GM21619 (cell line): ENCODE results near the gene FAM180B.
"Not testable (repeated sequence)": the region's sequence is repeated elsewhere in the genome, so short reads cannot be mapped to it uniquely, and the experiment has no call there.

Experiments
- ATAC-seq: cut with Tn5 transposase; IDR thresholded peaks from one replicate; pipeline ENCODE4 v1.9.1; 2021; ENCODE audit not compliant: unreplicated experiment

FAM180B gene, protein sequence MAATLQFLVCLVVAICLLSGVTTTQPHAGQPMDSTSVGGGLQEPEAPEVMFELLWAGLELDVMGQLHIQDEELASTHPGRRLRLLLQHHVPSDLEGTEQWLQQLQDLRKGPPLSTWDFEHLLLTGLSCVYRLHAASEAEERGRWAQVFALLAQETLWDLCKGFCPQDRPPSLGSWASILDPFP

GRCh38 chr11:47586098-47586855 is at the start of gene FAM180B:
Gene FAM180B, plus strand, starts transcription at chr11:47586678. Its CDS starts 91 bp downstream, at chr11:47586769.
- ATAC-seq = no peak

- no peak for ATAC-seq
These were observed 49.6 kb upstream of the FAM180B start for GRCh38 chr11:47536915-47537314.

- ATAC-seq = no peak
These were observed 47.5 kb upstream of the FAM180B start for GRCh38 chr11:47538741-47539565.

DNA sequence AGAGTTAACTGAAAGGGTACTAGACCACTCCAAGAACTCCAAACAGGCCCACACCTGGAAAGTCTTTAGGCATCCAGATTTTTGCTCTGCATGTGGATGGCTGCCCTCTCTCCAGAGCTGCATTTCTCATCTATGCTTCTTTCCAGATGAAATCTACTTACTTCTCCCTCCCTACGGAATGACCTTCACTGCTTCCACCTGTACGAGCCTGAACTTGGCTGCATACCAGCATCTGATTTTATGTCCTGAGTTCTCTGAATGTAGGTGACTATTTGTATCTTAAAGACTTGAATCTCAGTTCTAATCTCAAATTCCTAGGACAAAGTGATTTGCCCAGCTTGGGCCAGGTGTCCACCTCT is 46.8 kb upstream of the FAM180B start:
- no peak for ATAC-seq

DNA sequence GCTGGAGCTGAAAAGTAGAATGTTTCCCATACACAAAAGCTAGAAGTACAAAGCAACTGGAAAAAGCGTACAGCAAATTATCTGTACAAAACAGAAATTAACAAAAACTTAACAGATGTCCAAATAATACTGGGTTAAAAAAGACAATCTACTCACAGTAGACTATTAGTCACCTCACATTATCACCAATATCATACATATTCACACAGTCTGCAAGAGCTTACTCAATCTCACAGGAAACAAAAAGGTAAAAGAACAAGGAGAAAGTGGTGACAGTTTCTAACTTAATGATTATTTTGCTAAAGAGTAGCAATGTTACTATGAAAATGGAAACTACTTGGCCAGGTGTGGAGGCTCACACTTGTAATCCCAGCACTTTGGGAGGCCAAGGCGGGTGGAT is 45.4 kb upstream of the FAM180B start:
- no peak for ATAC-seq

DNA sequence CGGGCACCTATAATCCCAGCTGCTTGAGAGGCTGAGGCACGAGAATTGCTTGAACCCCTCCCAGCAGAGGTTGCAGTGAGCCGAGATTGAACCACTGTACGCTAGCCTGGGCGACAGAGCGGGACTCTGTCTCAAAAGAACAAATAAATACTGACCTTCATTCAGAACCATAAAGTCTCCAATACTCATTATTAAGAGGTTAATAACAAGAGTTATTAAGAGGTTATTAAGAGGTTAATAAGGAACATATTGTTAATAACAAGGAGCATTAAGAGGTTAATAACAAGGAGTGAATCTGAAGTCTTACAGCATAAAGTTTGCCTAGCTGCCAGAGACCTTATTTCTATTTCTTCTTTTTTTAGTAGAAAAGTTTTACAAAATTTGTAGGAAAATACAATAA is 41.2 kb upstream of the FAM180B start:
- ATAC-seq = no peak

DNA sequence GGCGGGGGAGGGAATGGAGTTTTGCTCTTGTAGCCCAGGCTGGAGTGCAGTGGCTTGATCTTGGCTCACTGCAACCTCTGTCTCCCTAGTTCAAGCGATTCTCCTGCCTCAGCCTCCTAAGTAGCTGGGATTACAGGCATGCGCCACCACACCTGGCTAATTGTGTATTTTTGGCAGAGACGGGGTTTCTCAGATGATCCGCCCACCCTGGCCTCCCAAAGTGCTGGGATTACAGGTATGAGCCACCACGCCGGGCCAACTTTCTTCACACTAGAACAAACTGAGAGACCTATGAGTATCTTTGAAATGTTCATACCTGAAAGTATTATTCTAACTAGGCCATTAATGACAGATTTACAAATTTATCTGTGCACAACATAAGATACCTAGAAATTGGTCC is 40.2 kb upstream of the FAM180B start:
- ATAC-seq = not testable (repeated sequence)

GRCh38 chr11:47550288-47551047 is 36.0 kb upstream of the FAM180B start:
- ATAC-seq = no peak

- ATAC-seq = no peak
These were observed 35.4 kb upstream of the FAM180B start for GRCh38 chr11:47551086-47551485.

DNA sequence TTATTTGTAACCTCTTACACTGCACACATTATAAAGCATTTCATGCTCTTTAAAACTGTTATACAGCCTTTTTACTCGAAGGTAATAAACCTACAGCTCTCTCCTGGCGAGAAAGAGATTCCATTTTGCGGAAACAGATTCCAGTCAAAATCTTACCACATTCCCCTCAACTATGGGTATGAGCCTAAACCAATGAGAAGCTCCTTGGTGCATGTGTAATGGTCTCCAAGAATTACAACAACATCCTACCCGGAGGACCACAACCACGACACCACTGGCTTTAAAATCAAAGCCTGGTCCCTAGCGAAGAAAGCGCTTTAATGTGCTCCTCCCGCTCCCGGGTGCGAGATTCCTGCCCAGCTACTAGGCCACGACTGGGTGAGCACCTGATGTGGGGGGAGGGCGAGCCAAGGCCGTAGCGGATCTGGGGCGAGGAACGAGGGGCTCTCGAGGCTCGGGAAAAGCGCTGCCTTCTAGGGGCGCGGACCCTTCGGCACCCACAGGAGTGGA is 34.4 kb upstream of the FAM180B start:
- ATAC-seq = peak; percentile 4

DNA sequence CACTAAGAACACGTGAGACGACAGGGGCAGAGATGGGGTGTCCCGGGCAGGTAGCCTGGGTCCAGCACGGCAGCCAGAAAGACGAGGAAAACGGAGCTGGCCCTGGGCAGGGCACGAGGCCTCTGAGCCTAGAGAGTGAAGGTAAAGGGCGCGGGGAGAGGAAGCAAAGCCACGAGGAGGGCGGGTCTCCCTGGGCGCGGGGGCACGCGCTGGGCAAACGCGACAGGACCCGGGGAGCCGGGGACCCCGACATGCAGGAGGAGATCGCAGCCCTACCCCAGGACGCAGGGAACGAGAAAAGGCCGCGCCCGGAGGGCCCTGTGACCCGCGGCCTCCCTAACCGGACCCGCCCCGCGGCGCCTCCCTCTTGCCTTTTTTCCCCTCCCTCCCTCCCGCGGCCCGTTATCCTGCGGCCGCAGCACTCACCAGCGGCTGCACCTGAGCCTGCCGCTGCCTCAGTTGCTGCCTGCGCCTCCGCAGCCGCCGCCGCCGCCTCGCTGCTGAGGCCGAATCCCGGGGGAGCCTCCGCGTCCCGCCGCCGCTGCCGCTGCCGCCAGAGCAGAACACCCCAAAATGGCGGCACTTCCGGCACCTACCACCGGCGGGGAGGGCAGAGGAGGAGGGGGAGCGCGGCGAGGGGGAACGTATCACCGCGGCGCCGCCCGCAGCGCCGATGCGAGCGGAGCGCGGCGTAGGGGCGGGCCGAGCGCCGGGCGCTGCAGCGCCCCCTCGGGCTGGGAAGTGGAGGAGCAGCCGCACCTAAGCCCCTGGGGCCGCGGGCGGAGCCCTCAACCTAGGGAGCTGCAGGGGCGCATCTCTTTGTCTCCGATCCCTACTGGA is 33.7 kb upstream of the FAM180B start, which contains the start of gene CELF1:
CELF1 (minus strand) TSS at position 567 of the 840 bp plus-strand sequence. CDS start 53,609 bp downstream, outside the sequence.
- peak; percentile 85 for ATAC-seq

GRCh38 chr11:47553406-47553743 is 33.1 kb upstream of the FAM180B start:
- peak; percentile 22 for ATAC-seq

DNA sequence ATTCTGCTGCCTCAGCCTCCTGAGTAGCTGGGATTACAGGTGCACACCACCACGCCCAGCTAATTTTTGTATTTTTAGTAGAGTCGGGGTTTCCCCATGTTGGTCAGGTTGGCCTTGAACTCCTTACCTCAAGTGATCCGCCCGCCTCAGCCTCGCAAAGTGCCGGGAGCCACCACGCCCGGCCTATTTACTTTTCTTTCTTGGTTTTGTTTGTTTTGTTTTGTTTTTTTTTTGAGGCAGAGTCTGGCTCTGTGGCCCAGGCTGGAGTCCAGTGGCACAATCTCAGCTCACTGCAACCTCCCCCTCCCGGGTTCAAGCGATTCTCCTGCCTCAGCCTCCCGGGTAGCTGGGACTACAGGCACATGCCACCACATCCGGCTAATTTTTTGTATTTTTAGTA is 29.5 kb upstream of the FAM180B start:
- ATAC-seq = not testable (repeated sequence)

- ATAC-seq = no peak
These were observed 27.8 kb upstream of the FAM180B start for GRCh38 chr11:47558695-47559094.

- no peak for ATAC-seq
These were observed 26.1 kb upstream of the FAM180B start for GRCh38 chr11:47560426-47560825.

- ATAC-seq = not testable (repeated sequence)
These were observed 24.1 kb upstream of the FAM180B start for GRCh38 chr11:47562393-47562792.

DNA sequence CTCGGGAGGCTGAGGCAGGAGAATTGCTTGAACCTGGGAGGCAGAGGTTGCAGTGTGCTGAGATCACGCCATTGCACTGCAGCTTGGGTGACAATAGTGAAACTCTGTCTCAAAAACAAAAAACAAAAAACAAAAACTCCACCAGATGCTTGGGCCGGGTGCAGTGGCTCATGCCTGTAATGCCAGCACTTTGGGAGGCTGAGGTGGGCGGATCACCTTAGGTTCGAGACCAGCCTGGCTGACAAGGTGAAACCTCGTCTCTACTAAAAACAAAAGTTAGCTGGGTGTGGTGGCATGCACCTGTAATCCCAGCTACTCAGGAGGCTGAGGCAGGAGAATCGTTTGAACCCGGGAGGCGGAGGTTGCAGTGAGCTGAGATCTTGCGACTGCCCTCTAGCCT is 22.1 kb upstream of the FAM180B start:
- ATAC-seq = not testable (repeated sequence)

- ATAC-seq = no peak
These were observed 21.5 kb upstream of the FAM180B start for GRCh38 chr11:47564933-47565339.

GRCh38 chr11:47565340-47566148 is 20.9 kb upstream of the FAM180B start, which contains the start of gene PTPMT1:
Gene PTPMT1, plus strand, starts transcription at chr11:47565599. Its CDS starts 24 bp downstream, at chr11:47565623.
- ATAC-seq = peak; percentile 95
